CD4-positive, alpha-beta T cell (primary cell): ENCODE data around the gene RNF41. TPM values are rescaled to one million over a fixed set of nuclear protein-coding genes. Genes with fewer than 3 reads are reported as not detected.
A peak's percentile ranks its signal among the peaks of the same experiment; 100 is the strongest.

Experiments
- ATAC-seq: fragments of 200-7000 bp; cut with Tn5 transposase; one replicate; pipeline ENCODE4 v1.10.0; 2022; ENCODE audit warnings: mild to moderate bottlenecking; ENCODE audit not compliant: poor library complexity
- CTCF ChIA-PET: fragments of 350-600 bp; sonication (Branson Sonifier 250); formaldehyde crosslinking; loops from one replicate; lab custom pipeline; 2021; ENCODE audit warnings: antibody characterized with exemption, inconsistent platforms; lab: Charles Lee
- POLR2A ChIA-PET: fragments of 350-600 bp; sonication (Branson Sonifier 250); formaldehyde crosslinking; loops from one replicate; lab custom pipeline; 2021; ENCODE audit warnings: antibody characterized with exemption, inconsistent platforms; lab: Charles Lee
- DNase-seq, 14 experiments: peaks; one replicate each; pipeline ENCODE4 v3.0.0-alpha.2; 2013 to 2020; ENCODE audit warnings: mixed read lengths in 2 of 14
- H3K27ac ChIP-seq, 2 donors: one replicate each; pipeline versions ENCODE4 v1.5.1 to v1.7.0; 2013; ENCODE audit warnings: low read length in 2 of 2, low read depth in 1 of 2, mild to moderate bottlenecking in 1 of 2
- H3K27me3 ChIP-seq, 2 experiments: 1 replicate in 1 of 2; 2 replicates in 1 of 2; pipeline versions ENCODE4 v1.6.1 to v1.7.0; 2013; ENCODE audit warnings: low read length in 2 of 2, control low read depth in 1 of 2, mild to moderate bottlenecking in 1 of 2, moderate library complexity in 1 of 2; ENCODE audit not compliant: insufficient read depth in 2 of 2, control insufficient read depth in 1 of 2
- H3K36me3 ChIP-seq: one replicate; pipeline ENCODE4 v1.6.1; 2013; ENCODE audit warnings: low read length, control low read depth; ENCODE audit not compliant: insufficient read depth
- H3K4me1 ChIP-seq: one replicate; pipeline ENCODE4 v1.6.1; 2013; ENCODE audit warnings: low read length, control low read depth; ENCODE audit not compliant: insufficient read depth
- H3K4me3 ChIP-seq: one replicate; pipeline ENCODE4 v1.5.1; 2013; ENCODE audit warnings: mild to moderate bottlenecking, low read length, moderate library complexity
- H3K9me3 ChIP-seq, 2 experiments: 1 replicate in 1 of 2; 2 replicates in 1 of 2; pipeline versions ENCODE4 v1.6.1 to v1.7.0; 2013; ENCODE audit warnings: low read length in 2 of 2, mild to moderate bottlenecking in 2 of 2, control low read depth in 1 of 2, moderate library complexity in 1 of 2; ENCODE audit not compliant: control insufficient read depth in 1 of 2, insufficient read depth in 1 of 2
- H3K27ac Mint-ChIP-seq: one replicate; pipeline ENCODE4 v1.8.0; 2020; ENCODE audit warnings: mixed read lengths
- H3K27me3 Mint-ChIP-seq: one replicate; pipeline ENCODE4 v1.8.0; 2021; ENCODE audit warnings: mixed read lengths
- H3K36me3 Mint-ChIP-seq: one replicate; pipeline ENCODE4 v1.8.0; 2021; ENCODE audit warnings: low read depth, mixed read lengths
- H3K4me1 Mint-ChIP-seq: one replicate; pipeline ENCODE4 v1.8.0; 2021; ENCODE audit warnings: low read depth, mixed read lengths
- H3K4me3 Mint-ChIP-seq: one replicate; pipeline ENCODE4 v1.8.0; 2020; ENCODE audit warnings: mild to moderate bottlenecking, mixed read lengths
- H3K9me3 Mint-ChIP-seq: one replicate; pipeline ENCODE4 v1.8.0; 2020; ENCODE audit warnings: mixed read lengths
- CTCF ChIP-seq: fragments of 200-600 bp; IDR thresholded peaks from one replicate; pipeline ENCODE4 v1.8.0; 2022; ENCODE audit warnings: antibody characterized with exemption, mild to moderate bottlenecking
- intact Hi-C, 2 experiments: fragments of 100-400 bp; cut with DNase I in 1 of 2; cut with micrococcal nuclease in 1 of 2; formaldehyde crosslinking; loops; one replicate each; pipeline versions ENCODE4 v1.15.1 to v1.9.0; 2023 to 2025; cut with DNase I, micrococcal nuclease
- total RNA-seq, 174 experiments: library from RNA in 2 of 174; stranded (reverse) in 2 of 174; gene quantifications; one replicate each; pipeline ENCODE4 v1.2.3 and lab custom pipeline; 2021 to 2026

RNF41 gene
- total RNA-seq, 2 experiments from 2014 or later = 28.0 to 32.4 TPM

- Mint-ChIP-seq H3K4me3 (peak overlapping the region; percentile 87), H3K4me1 (peaks cover 20% of the 10 kb centered on the region), H3K27ac (peak overlapping the region; percentile 39), H3K27me3 (no peaks in the 10 kb centered on the region), H3K9me3 (no peaks in the 10 kb centered on the region), H3K36me3 (peaks cover 38% of the 10 kb centered on the region)
- no peaks in the 10 kb centered on the region for H3K9me3 ChIP-seq
- POLR2A ChIA-PET = interaction anchor here (0.9 to 2.7 kb wide), 10 partner anchors 9 to 231 kb away, joined by 3 to 19 read pairs (median 4); partner anchors contain the start of genes COQ10A, GLS2, PA2G4 and PAN2
- TF ChIP-seq CTCF = no peak
- no peaks in the 10 kb centered on the region for H3K27me3 ChIP-seq
- peak in 2 of 14 experiments; percentile 4 to 5 for DNase-seq
- H3K4me3 ChIP-seq = peak overlapping the region; percentile 70
- no peak overlapping the region for H3K27ac ChIP-seq
- peak; percentile 10 for ATAC-seq
- intact Hi-C loops = loop anchor here (1.0 to 5.0 kb wide), 8 partner anchors 33 to 215 kb away; partner anchors contain the start of genes NABP2 (in 2 of the 2), ZC3H10 (in 2 of the 2), RNF41 (in 1 of the 2) and RPS26 (in 1 of the 2)
- CTCF ChIA-PET = interaction anchor here (0.7 to 1.7 kb wide), 18 partner anchors 8 to 440 kb away, joined by 3 to 20 read pairs (median 4); partner anchors contain the start of genes COQ10A, CS, ESYT1 and ORMDL2
- peaks cover 27% of the 10 kb centered on the region for H3K4me1 ChIP-seq
- peaks cover 44% of the 10 kb centered on the region for H3K36me3 ChIP-seq
These were observed 35.9 kb upstream of the RNF41 start for GRCh38 chr12:56257491-56258067.

- ChIA-PET CTCF (no interaction called here), POLR2A (interaction anchor here (0.6 to 2.7 kb wide), 7 partner anchors 9 to 383 kb away, joined by 3 to 19 read pairs (median 4); partner anchors contain the start of genes PA2G4, PAN2 and RNF41)
- H3K27me3 Mint-ChIP-seq = no peaks in the 10 kb centered on the region
- intact Hi-C loops = loop anchor here (2.0 to 5.0 kb wide), 4 partner anchors 32 to 215 kb away; partner anchors contain the start of genes NABP2 (in 2 of the 2), RNF41 (in 1 of the 2) and RPS26 (in 1 of the 2)
- ATAC-seq (no peak), DNase-seq (no peak)
- peaks cover 20% of the 10 kb centered on the region for H3K4me1 Mint-ChIP-seq
- no peaks in the 10 kb centered on the region for H3K9me3 ChIP-seq
- peak overlapping the region; percentile 39 for H3K27ac Mint-ChIP-seq
- H3K27ac ChIP-seq = no peak overlapping the region
- peak overlapping the region; percentile 70 for H3K4me3 ChIP-seq
- H3K9me3 Mint-ChIP-seq = no peaks in the 10 kb centered on the region
- H3K27me3 ChIP-seq = no peaks in the 10 kb centered on the region
- peaks cover 27% of the 10 kb centered on the region for H3K4me1 ChIP-seq
- H3K36me3 Mint-ChIP-seq = peaks cover 43% of the 10 kb centered on the region
- H3K4me3 Mint-ChIP-seq = peak overlapping the region; percentile 87
- H3K36me3 ChIP-seq = peaks cover 49% of the 10 kb centered on the region
- TF ChIP-seq CTCF = no peak
These were observed 35.3 kb upstream of the RNF41 start for GRCh38 chr12:56257071-56257470.

GRCh38 chr12:56256326-56256960, 34.7 kb upstream of the RNF41 start:
- POLR2A ChIA-PET = interaction anchor here (0.6 to 2.7 kb wide), 4 partner anchors 10 to 384 kb away, joined by 3 to 19 read pairs (median 4); partner anchors contain the start of genes PA2G4 and RNF41
- DNase-seq (no peak), ATAC-seq (no peak)
- Histone ChIP-seq H3K4me3 (no peak overlapping the region), H3K27me3 (no peaks in the 10 kb centered on the region), H3K27ac (no peak overlapping the region), H3K36me3 (peaks cover 55% of the 10 kb centered on the region), H3K4me1 (peaks cover 27% of the 10 kb centered on the region), H3K9me3 (no peaks in the 10 kb centered on the region)
- no peak for TF ChIP-seq CTCF
- Mint-ChIP-seq H3K27ac (peak overlapping the region; percentile 39), H3K4me1 (peaks cover 20% of the 10 kb centered on the region), H3K36me3 (peaks cover 49% of the 10 kb centered on the region), H3K27me3 (no peaks in the 10 kb centered on the region), H3K4me3 (peak overlapping the region; percentile 87), H3K9me3 (no peaks in the 10 kb centered on the region)
- CTCF ChIA-PET = no interaction called here
- intact Hi-C loops = loop anchor here (2.0 to 5.0 kb wide), 4 partner anchors 32 to 214 kb away; partner anchors contain the start of genes NABP2 (in 2 of the 2), RNF41 (in 1 of the 2) and RPS26 (in 1 of the 2)
